Measurements from ENCODE around the gene COL9A3.
"Not testable (repeated sequence)": the region's sequence is repeated elsewhere in the genome, so short reads cannot be mapped to it uniquely, and the experiment has no call there.

DNA sequence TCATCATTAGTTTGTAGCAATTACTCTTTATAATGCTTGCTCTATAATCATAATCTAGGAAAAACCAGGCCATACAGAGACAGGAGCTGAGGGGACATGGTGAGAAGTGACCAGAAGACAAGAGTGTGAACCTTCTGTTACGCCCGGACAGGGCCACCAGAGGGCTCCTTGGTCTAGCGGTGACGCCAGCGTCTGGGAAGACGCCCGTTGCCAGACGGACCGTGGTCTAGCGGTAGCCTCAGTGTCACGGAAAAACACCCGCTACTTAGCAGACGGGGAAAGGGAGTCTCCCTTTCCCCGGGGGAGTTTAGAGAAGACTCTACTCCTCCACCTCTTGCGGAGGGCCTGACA, 56.8 kb downstream of the COL9A3 start:
- TF ChIP-seq, protein P1, sequence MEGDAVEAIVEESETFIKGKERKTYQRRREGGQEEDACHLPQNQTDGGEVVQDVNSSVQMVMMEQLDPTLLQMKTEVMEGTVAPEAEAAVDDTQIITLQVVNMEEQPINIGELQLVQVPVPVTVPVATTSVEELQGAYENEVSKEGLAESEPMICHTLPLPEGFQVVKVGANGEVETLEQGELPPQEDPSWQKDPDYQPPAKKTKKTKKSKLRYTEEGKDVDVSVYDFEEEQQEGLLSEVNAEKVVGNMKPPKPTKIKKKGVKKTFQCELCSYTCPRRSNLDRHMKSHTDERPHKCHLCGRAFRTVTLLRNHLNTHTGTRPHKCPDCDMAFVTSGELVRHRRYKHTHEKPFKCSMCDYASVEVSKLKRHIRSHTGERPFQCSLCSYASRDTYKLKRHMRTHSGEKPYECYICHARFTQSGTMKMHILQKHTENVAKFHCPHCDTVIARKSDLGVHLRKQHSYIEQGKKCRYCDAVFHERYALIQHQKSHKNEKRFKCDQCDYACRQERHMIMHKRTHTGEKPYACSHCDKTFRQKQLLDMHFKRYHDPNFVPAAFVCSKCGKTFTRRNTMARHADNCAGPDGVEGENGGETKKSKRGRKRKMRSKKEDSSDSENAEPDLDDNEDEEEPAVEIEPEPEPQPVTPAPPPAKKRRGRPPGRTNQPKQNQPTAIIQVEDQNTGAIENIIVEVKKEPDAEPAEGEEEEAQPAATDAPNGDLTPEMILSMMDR (IDR thresholded peaks at IDR 0.05) = not testable (repeated sequence)
- TF ChIP-seq, protein P2, sequence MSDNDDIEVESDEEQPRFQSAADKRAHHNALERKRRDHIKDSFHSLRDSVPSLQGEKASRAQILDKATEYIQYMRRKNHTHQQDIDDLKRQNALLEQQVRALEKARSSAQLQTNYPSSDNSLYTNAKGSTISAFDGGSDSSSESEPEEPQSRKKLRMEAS (CRISPR knock-in tag; IDR thresholded peaks at IDR 0.05) = not testable (repeated sequence)
- not testable (repeated sequence) for TF ChIP-seq ZNF232 (CRISPR knock-in tag; IDR thresholded peaks at IDR 0.05); NR3C1 (CRISPR knock-in tag; conservative IDR thresholded peaks at IDR 0.05; ENCODE audit: low read depth); ETV6 (CRISPR knock-in tag; IDR thresholded peaks at IDR 0.05); NFYB (CRISPR knock-in tag; conservative IDR thresholded peaks at IDR 0.05; ENCODE audit: low read depth); ZNF396 (CRISPR knock-in tag; IDR thresholded peaks at IDR 0.05; ENCODE audit: borderline replicate concordance); IRF2 (CRISPR knock-in tag; IDR thresholded peaks at IDR 0.05; ENCODE audit: borderline replicate concordance, low read depth)
- TF ChIP-seq, protein P3, sequence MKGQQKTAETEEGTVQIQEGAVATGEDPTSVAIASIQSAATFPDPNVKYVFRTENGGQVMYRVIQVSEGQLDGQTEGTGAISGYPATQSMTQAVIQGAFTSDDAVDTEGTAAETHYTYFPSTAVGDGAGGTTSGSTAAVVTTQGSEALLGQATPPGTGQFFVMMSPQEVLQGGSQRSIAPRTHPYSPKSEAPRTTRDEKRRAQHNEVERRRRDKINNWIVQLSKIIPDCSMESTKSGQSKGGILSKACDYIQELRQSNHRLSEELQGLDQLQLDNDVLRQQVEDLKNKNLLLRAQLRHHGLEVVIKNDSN (CRISPR knock-in tag; IDR thresholded peaks at IDR 0.05) = not testable (repeated sequence)
- TF ChIP-seq, protein P4, sequence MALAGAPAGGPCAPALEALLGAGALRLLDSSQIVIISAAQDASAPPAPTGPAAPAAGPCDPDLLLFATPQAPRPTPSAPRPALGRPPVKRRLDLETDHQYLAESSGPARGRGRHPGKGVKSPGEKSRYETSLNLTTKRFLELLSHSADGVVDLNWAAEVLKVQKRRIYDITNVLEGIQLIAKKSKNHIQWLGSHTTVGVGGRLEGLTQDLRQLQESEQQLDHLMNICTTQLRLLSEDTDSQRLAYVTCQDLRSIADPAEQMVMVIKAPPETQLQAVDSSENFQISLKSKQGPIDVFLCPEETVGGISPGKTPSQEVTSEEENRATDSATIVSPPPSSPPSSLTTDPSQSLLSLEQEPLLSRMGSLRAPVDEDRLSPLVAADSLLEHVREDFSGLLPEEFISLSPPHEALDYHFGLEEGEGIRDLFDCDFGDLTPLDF (CRISPR knock-in tag; IDR thresholded peaks at IDR 0.05) = not testable (repeated sequence)

Data from WTC11 (cell line).